PFSK-1 (cell line): Measurements from ENCODE around the gene ALDH6A1.

Experiments used
- POLR2AphosphoS5 ChIP-seq: IDR thresholded peaks from 2 replicates; pipeline ENCODE4 v1.6.1; 2012; ENCODE audit warnings: low read depth, mild to moderate bottlenecking, control low read depth, low read length, moderate library complexity
- SIN3A ChIP-seq: IDR thresholded peaks from 2 replicates; pipeline ENCODE4 v1.6.1; 2012; ENCODE audit warnings: mild to moderate bottlenecking, low read length, moderate library complexity, borderline replicate concordance; ENCODE audit not compliant: insufficient read depth

- TF ChIP-seq POLR2AphosphoS5 (no peak; the same call in 1 of the 2 replicates), SIN3A (no peak)
These were observed 65.5 kb downstream of the ALDH6A1 start, which contains the start of the genes BBOF1 and ENTPD5 for GRCh38 chr14:74018586-74019407.
